HepG2 (cell line): Measurements from ENCODE around the gene MAP3K2. TPM values are rescaled to one million over a fixed set of nuclear protein-coding genes. Genes with fewer than 3 reads are reported as not detected.

ENCODE experiments used
- AGO1 ChIP-seq: fragments of 200-400 bp; formaldehyde crosslinking; IDR thresholded peaks from 2 replicates; pipeline ENCODE4 v1.6.1; 2017; ENCODE audit warnings: mild to moderate bottlenecking, low read depth, low read length, moderate library complexity; ENCODE audit not compliant: poor library complexity, severe bottlenecking
- DBP ChIP-seq: sonication (generic); formaldehyde crosslinking; IDR thresholded peaks from 2 replicates; pipeline ENCODE4 v1.4.0; 2020; ENCODE audit warnings: missing genetic modification reagents; ENCODE audit errors: not compliant biosample characterization
- HNF1A ChIP-seq, 2 experiments: sonication (generic) in 1 of 2; formaldehyde crosslinking in 1 of 2; IDR thresholded peaks; 2 replicates each; pipeline versions ENCODE4 v1.4.0 to v1.6.1; 2016 to 2020; ENCODE audit warnings: borderline replicate concordance in 1 of 2, low read depth in 1 of 2, mild to moderate bottlenecking in 1 of 2, missing genetic modification reagents in 1 of 2
- MTF2 ChIP-seq: sonication (generic); formaldehyde crosslinking; IDR thresholded peaks from 2 replicates; pipeline ENCODE4 v1.5.0; 2020; ENCODE audit warnings: missing genetic modification reagents, borderline replicate concordance
- MXD4 ChIP-seq: IDR thresholded peaks from 2 replicates; pipeline ENCODE4 v1.6.1; 2016; ENCODE audit warnings: mild to moderate bottlenecking, missing biosample characterization, missing genetic modification reagents
- NBN ChIP-seq: fragments of 450-650 bp; conservative IDR thresholded peaks from 2 replicates; pipeline ENCODE4 v1.6.1; 2017
- PTBP1 ChIP-seq: fragments of 200-400 bp; formaldehyde crosslinking; IDR thresholded peaks from 2 replicates; pipeline ENCODE4 v1.6.1; 2018; ENCODE audit warnings: low read length, low read depth; ENCODE audit not compliant: poor library complexity, severe bottlenecking
- REPIN1 ChIP-seq: sonication (generic); formaldehyde crosslinking; IDR thresholded peaks from 2 replicates; pipeline ENCODE4 v1.8.0; 2022; ENCODE audit warnings: missing genetic modification reagents, low read depth, mild to moderate bottlenecking, borderline replicate concordance
- SALL1 ChIP-seq: sonication (generic); formaldehyde crosslinking; IDR thresholded peaks from 2 replicates; pipeline ENCODE4 v1.8.0; 2022; ENCODE audit warnings: mild to moderate bottlenecking, missing genetic modification reagents
- SIX1 ChIP-seq: sonication (generic); formaldehyde crosslinking; IDR thresholded peaks from 2 replicates; pipeline ENCODE4 v1.4.0; 2020; ENCODE audit warnings: missing genetic modification reagents, borderline replicate concordance
- TMF1 ChIP-seq: sonication (generic); formaldehyde crosslinking; IDR thresholded peaks from 2 replicates; pipeline ENCODE4 v1.8.1; 2022; ENCODE audit warnings: low read depth, missing genetic modification reagents
- ZBTB14 ChIP-seq: sonication (generic); formaldehyde crosslinking; IDR thresholded peaks from 2 replicates; pipeline ENCODE4 v1.4.0; 2020; ENCODE audit warnings: missing genetic modification reagents
- ZBTB34 ChIP-seq: sonication (generic); formaldehyde crosslinking; IDR thresholded peaks from 2 replicates; pipeline ENCODE4 v1.8.0; 2022; ENCODE audit warnings: mild to moderate bottlenecking, missing genetic modification reagents
- ZC3H13 ChIP-seq: sonication (generic); formaldehyde crosslinking; IDR thresholded peaks from 2 replicates; pipeline ENCODE4 v1.8.1; 2023; ENCODE audit warnings: mild to moderate bottlenecking, missing genetic modification reagents, moderate library complexity
- ZNF296 ChIP-seq: sonication (generic); formaldehyde crosslinking; conservative IDR thresholded peaks from 2 replicates; pipeline ENCODE4 v1.5.0; 2020; ENCODE audit warnings: mild to moderate bottlenecking, missing genetic modification reagents
- ZNF333 ChIP-seq: sonication (generic); formaldehyde crosslinking; IDR thresholded peaks from 2 replicates; pipeline ENCODE4 v1.4.0; 2020; ENCODE audit warnings: mild to moderate bottlenecking, missing genetic modification reagents, borderline replicate concordance
- ZNF343 ChIP-seq: sonication (generic); formaldehyde crosslinking; IDR thresholded peaks from 2 replicates; pipeline ENCODE4 v1.4.0; 2020; ENCODE audit warnings: mild to moderate bottlenecking, missing genetic modification reagents
- ZNF468 ChIP-seq: sonication (generic); formaldehyde crosslinking; IDR thresholded peaks from 2 replicates; pipeline ENCODE4 v1.8.0; 2022; ENCODE audit warnings: mild to moderate bottlenecking, moderate library complexity, missing genetic modification reagents
- ZNF530 ChIP-seq: sonication (generic); formaldehyde crosslinking; IDR thresholded peaks from 2 replicates; pipeline ENCODE4 v1.5.0; 2020; ENCODE audit warnings: low read depth, mild to moderate bottlenecking, missing genetic modification reagents
- ZNF720 ChIP-seq: sonication (generic); formaldehyde crosslinking; IDR thresholded peaks from 2 replicates; pipeline ENCODE4 v1.4.0; 2020; ENCODE audit warnings: missing genetic modification reagents
- ZNF740 ChIP-seq: sonication (generic); formaldehyde crosslinking; IDR thresholded peaks from 2 replicates; pipeline ENCODE4 v1.4.0; 2020; ENCODE audit warnings: missing genetic modification reagents
- polyA plus RNA-seq, 8 experiments: library from polyadenylated mRNA; depleted of rRNA in 3 of 8; stranded (reverse) in 7 of 8; unstranded in 1 of 8; fragments of >200 nt; fragmentation: Illumina TruSeq in 4 of 8; extraction: Trizol in 4 of 8; gene quantifications; 2 replicates each; pipeline versions ENCODE4 v1.2.1 to v1.2.3, GENCODE V29; 2011 to 2016; ENCODE audit warnings: low read depth in 4 of 8, missing spikeins in 1 of 8, mixed read lengths in 1 of 8; ENCODE audit not compliant: insufficient read depth in 1 of 8
- total RNA-seq, 5 experiments: library from RNA; depleted of rRNA; stranded (reverse); fragments of >200 nt; fragmentation: Illumina TruSeq; extraction: Trizol; gene quantifications; 2 replicates each; pipeline ENCODE4 v1.2.3, GENCODE V29; 2016; ENCODE audit warnings: low read depth in 1 of 5

The MAP3K2 gene
- total and polyA plus RNA-seq, 2 of the 13 experiments (the other 11 are each of a cell fraction or from before 2014, with no cell fraction given) = 12.2 to 37.2 TPM

- no peak for TF ChIP-seq ZBTB34 (CRISPR knock-in tag)
- no peak for TF ChIP-seq MTF2 (CRISPR knock-in tag)
- TF ChIP-seq ZNF296 = no peak
- no peak for TF ChIP-seq ZNF720
- TF ChIP-seq REPIN1 = no peak
- TF ChIP-seq ZNF740 (CRISPR knock-in tag) = no peak
- no peak for TF ChIP-seq TMF1 (CRISPR knock-in tag)
- TF ChIP-seq SALL1 (CRISPR knock-in tag) = no peak
- no peak for TF ChIP-seq PTBP1
- no peak for TF ChIP-seq ZNF333
- no peak for TF ChIP-seq ZBTB14
- no peak for TF ChIP-seq DBP (CRISPR knock-in tag)
- no peak for TF ChIP-seq NBN
- TF ChIP-seq ZNF468 (CRISPR knock-in tag) = no peak
- TF ChIP-seq ZNF530 (CRISPR knock-in tag) = no peak
- no peak for TF ChIP-seq AGO1
- no peak for TF ChIP-seq SIX1 (CRISPR knock-in tag)
- TF ChIP-seq ZNF343 (CRISPR knock-in tag) = 0 out of 2 replicates have a peak, but pooled peaks have one; percentile 20
- no peak; the same call in 1 of the 2 replicates for TF ChIP-seq HNF1A (IDR thresholded peaks at IDR 0.05; ENCODE audit: low read depth)
- no peak; the same call in 1 of the 2 replicates for TF ChIP-seq HNF1A (CRISPR knock-in tag; IDR thresholded peaks at IDR 0.05; ENCODE audit: borderline replicate concordance)
- TF ChIP-seq MXD4 (CRISPR knock-in tag) = no peak
- no peak for TF ChIP-seq ZC3H13 (CRISPR knock-in tag)
These were observed 23.3 kb upstream of the MAP3K2 start (continued) for GRCh38 chr2:127410871-127411652.
